Endothelial cell (in vitro differentiated cells): ENCODE results near the gene TMPRSS7. TPM values are rescaled to one million over a fixed set of nuclear protein-coding genes. Genes with fewer than 3 reads are reported as not detected.
"Not testable (repeated sequence)": the region's sequence is repeated elsewhere in the genome, so short reads cannot be mapped to it uniquely, and the experiment has no call there.

Source experiments
- DNase-seq: peaks from one replicate; pipeline ENCODE4 v3.0.0; 2021; ENCODE audit warnings: low spot score
- H3K27ac Mint-ChIP-seq: one replicate; pipeline ENCODE4 v1.8.0; 2021; ENCODE audit warnings: mixed read lengths, inconsistent platforms; ENCODE audit not compliant: unreplicated experiment
- H3K27me3 Mint-ChIP-seq: one replicate; pipeline ENCODE4 v1.8.0; 2021; ENCODE audit warnings: mild to moderate bottlenecking, moderate library complexity, mixed read lengths, inconsistent platforms; ENCODE audit not compliant: unreplicated experiment
- H3K36me3 Mint-ChIP-seq: one replicate; pipeline ENCODE4 v1.8.0; 2021; ENCODE audit warnings: mild to moderate bottlenecking, low read depth, mixed read lengths, inconsistent platforms; ENCODE audit not compliant: unreplicated experiment
- H3K4me1 Mint-ChIP-seq: one replicate; pipeline ENCODE4 v1.8.0; 2021; ENCODE audit warnings: mild to moderate bottlenecking, mixed read lengths, inconsistent platforms; ENCODE audit not compliant: unreplicated experiment
- H3K4me3 Mint-ChIP-seq: one replicate; pipeline ENCODE4 v1.8.0; 2021; ENCODE audit warnings: mild to moderate bottlenecking, mixed read lengths, inconsistent platforms; ENCODE audit not compliant: unreplicated experiment
- H3K9me3 Mint-ChIP-seq: one replicate; pipeline ENCODE4 v1.8.0; 2021; ENCODE audit warnings: mixed read lengths, inconsistent platforms; ENCODE audit not compliant: unreplicated experiment
- total RNA-seq: library from RNA; stranded (reverse); fragmentation: NEBNext Ultra II Directional; extraction: Animal tissue kit (Norgen Biotek cat#: 25700); gene quantifications from one replicate; pipeline ENCODE4 v1.2.1, GENCODE V29; 2021; ENCODE audit not compliant: unreplicated experiment
- TF ChIP-seq, protein P1 (sequence below): fragments of 200-600 bp; sonication (generic); IDR thresholded peaks from one replicate; pipeline ENCODE4 v1.5.0; 2021; ENCODE audit warnings: antibody characterized with exemption; ENCODE audit not compliant: unreplicated experiment

TMPRSS7 gene
- total RNA-seq, 1 donor from 2014 or later = not detected

DNA sequence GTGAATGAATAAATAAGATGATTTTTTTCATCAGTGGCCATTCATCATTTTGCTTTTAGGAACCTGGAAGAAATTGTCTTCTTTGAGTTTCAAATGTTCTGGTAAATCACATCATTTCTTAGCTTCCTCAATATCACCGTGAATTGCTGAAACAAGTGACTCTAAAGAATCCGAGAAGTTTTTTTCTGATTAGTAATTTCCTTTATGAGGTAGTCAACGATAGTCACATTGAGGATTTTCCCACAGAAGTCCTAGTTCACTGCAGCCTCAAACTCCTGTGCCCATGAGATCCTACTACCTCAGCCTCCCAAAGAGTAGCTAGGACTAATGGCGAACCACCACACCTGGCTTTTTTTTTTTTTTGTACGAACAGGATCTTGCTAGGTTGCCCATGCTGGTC is 3.6 kb upstream of the TMPRSS7 start:
- no peak overlapping the region for H3K4me3 Mint-ChIP-seq
- DNase-seq = no peak
- no peaks in the 10 kb centered on the region for H3K36me3 Mint-ChIP-seq
- no peaks in the 10 kb centered on the region for H3K4me1 Mint-ChIP-seq
- TF ChIP-seq, protein P1, sequence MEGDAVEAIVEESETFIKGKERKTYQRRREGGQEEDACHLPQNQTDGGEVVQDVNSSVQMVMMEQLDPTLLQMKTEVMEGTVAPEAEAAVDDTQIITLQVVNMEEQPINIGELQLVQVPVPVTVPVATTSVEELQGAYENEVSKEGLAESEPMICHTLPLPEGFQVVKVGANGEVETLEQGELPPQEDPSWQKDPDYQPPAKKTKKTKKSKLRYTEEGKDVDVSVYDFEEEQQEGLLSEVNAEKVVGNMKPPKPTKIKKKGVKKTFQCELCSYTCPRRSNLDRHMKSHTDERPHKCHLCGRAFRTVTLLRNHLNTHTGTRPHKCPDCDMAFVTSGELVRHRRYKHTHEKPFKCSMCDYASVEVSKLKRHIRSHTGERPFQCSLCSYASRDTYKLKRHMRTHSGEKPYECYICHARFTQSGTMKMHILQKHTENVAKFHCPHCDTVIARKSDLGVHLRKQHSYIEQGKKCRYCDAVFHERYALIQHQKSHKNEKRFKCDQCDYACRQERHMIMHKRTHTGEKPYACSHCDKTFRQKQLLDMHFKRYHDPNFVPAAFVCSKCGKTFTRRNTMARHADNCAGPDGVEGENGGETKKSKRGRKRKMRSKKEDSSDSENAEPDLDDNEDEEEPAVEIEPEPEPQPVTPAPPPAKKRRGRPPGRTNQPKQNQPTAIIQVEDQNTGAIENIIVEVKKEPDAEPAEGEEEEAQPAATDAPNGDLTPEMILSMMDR = no peak
- H3K27me3 Mint-ChIP-seq = no peaks in the 10 kb centered on the region
- no peak overlapping the region for H3K27ac Mint-ChIP-seq
- H3K9me3 Mint-ChIP-seq = no peaks in the 10 kb centered on the region

DNA sequence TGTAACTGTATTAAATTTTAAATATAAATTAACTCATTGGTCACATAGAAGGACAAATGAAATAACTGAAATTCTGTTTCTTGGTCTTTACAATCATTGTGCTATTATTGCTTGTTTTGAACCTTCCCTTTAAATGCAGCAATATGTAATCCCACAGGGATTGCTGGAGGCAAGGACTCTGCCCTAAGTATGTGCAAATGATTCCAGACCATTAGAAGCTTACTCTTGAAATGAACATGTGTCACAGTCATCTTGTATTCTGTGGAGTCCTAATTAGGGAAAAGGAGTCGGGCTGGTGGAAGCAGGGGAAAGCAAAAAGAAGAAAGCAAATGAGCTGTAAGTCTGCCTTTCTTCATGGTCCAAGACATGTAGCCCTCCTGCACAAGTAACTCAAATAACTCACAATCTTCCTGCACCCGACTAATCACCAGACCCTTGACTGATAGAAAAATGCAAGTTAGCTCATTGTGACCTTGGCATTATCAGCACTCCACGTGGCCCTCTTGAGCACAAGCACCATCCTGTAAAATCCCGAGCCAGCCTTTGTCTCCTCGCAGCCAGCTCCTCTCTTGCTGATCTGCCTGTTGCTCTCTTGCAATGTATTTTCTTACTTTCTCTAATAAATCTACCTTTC is 2.3 kb upstream of the TMPRSS7 start:
- Mint-ChIP-seq H3K27ac (no peak overlapping the region), H3K9me3 (no peaks in the 10 kb centered on the region), H3K36me3 (no peaks in the 10 kb centered on the region), H3K4me1 (no peaks in the 10 kb centered on the region), H3K27me3 (no peaks in the 10 kb centered on the region), H3K4me3 (no peak overlapping the region)
- no peak for DNase-seq
- TF ChIP-seq, protein P1 = no peak

DNA sequence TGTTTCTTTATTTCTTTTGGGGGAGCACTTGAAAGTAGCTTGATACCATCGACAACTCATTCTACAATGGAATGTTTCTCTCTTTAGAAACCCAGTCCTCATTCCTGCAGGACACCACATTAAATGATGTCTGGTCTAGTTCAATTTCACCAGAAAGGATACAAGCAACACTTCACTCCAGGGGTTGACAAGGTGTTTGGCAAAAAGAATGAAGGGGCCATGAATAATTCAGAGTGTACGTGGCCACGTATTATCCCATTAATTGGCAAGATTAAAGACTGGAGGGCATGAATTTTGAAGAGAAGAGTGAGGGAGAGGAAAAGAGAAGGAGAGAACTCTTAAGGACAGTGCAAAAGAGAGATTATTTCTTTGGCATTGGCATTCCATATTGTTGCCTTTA is 705 bp downstream of the TMPRSS7 start:
- no peaks in the 10 kb centered on the region for H3K9me3 Mint-ChIP-seq
- no peaks in the 10 kb centered on the region for H3K27me3 Mint-ChIP-seq
- TF ChIP-seq, protein P1 = no peak
- DNase-seq = no peak
- H3K4me1 Mint-ChIP-seq = peaks cover 4% of the 10 kb centered on the region
- no peaks in the 10 kb centered on the region for H3K36me3 Mint-ChIP-seq
- no peak overlapping the region for H3K4me3 Mint-ChIP-seq
- no peak overlapping the region for H3K27ac Mint-ChIP-seq

DNA sequence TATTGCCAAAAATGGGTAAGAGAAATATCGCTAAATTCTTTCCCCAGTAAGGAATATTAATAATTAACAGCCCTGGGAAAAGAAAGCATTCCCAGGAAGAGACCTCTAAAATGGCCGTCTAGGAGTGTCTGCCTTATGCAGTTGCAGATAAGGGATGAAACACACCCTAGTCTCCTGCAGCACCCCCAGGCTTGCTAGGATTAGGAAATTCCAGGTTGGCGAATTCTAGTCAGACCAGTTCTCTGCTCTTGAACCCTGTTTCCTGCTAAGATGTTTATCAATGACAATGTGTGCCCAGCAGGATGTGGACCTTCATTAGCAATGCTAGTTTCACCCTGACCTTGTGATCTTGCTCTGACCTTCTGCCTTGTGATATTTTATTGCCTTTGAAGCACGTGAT is 2.7 kb downstream of the TMPRSS7 start:
- not testable (repeated sequence) for H3K27ac Mint-ChIP-seq, H3K27me3 Mint-ChIP-seq, H3K36me3 Mint-ChIP-seq, H3K9me3 Mint-ChIP-seq, DNase-seq, H3K4me3 Mint-ChIP-seq
- H3K4me1 Mint-ChIP-seq = peaks cover 14% of the 10 kb centered on the region

- H3K36me3 Mint-ChIP-seq = no peaks in the 10 kb centered on the region
- H3K9me3 Mint-ChIP-seq = no peaks in the 10 kb centered on the region
- TF ChIP-seq, protein P1 = no peak
- H3K27ac Mint-ChIP-seq = no peak overlapping the region
- DNase-seq = no peak
- peaks cover 14% of the 10 kb centered on the region for H3K4me1 Mint-ChIP-seq
- peaks cover 1% of the 10 kb centered on the region for H3K27me3 Mint-ChIP-seq
- H3K4me3 Mint-ChIP-seq = no peak overlapping the region
These were observed 4.3 kb downstream of the TMPRSS7 start for GRCh38 chr3:112038863-112039262.
